ENCODE data around the gene MAPKAP1.

Gene MAPKAP1

GRCh38 chr9:125439434-125440272, 267.4 kb downstream of the MAPKAP1 start:
- no peak for DNase-seq (ENCODE audit: low read depth in 1 of 2, low spot score in 1 of 2)

DNA sequence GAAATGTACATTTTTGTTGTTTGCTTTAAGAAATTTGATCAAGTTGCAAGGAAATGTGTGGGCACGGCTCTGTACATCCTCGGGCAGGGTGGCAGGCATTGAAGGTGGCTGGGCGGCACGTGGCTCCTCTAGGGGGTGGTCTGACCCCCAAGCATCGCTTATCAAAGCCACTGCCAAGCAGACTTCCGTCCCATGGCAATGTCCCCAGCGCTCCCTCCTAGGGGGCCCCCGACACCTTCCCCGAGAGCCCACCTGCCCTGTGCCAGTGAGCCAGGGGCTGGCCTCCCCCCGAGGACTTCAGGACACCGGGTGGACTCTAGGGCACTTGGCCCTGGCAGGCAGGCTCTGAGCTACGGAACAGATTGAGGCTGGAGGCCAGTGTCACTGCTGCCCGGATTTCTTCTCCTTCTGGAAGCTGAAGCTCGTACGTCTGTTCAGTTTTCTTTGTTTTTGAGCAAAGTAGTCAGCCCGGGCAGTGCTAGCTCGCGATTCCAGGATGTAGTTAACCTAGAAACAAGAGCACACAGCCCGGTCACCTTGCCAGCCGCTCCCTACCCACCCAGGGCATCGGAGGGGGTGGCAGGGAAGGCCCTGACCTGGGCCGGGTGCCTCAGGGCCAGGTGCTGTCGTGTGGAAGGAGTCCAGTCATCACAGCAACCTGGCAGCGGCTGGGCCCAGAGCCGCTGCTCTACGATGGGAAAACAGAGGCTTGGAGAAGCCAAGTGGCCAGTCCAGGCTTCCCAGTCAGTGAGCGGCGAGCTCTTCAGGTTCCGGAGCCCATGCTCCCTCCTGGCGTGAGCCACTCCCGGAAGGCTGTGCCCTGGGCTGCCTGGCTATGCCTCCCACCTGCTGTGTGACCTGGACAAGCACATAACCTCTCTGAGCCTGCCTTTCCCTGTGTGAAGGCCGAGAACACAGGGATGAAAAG, 268.2 kb downstream of the MAPKAP1 start:
- TF ChIP-seq SPI1 (IDR thresholded peaks at IDR 0.05; ENCODE audit: borderline replicate concordance, low read depth) (no peak), POLR2AphosphoS5 (IDR thresholded peaks at IDR 0.05; ENCODE audit: low read depth) (no peak), CTCF (IDR thresholded peaks at IDR 0.05; ENCODE audit: insufficient read depth, low read length) (no peak), GABPA (IDR thresholded peaks at IDR 0.05; ENCODE audit: low read depth) (no peak)
- TF ChIP-seq, protein P1, sequence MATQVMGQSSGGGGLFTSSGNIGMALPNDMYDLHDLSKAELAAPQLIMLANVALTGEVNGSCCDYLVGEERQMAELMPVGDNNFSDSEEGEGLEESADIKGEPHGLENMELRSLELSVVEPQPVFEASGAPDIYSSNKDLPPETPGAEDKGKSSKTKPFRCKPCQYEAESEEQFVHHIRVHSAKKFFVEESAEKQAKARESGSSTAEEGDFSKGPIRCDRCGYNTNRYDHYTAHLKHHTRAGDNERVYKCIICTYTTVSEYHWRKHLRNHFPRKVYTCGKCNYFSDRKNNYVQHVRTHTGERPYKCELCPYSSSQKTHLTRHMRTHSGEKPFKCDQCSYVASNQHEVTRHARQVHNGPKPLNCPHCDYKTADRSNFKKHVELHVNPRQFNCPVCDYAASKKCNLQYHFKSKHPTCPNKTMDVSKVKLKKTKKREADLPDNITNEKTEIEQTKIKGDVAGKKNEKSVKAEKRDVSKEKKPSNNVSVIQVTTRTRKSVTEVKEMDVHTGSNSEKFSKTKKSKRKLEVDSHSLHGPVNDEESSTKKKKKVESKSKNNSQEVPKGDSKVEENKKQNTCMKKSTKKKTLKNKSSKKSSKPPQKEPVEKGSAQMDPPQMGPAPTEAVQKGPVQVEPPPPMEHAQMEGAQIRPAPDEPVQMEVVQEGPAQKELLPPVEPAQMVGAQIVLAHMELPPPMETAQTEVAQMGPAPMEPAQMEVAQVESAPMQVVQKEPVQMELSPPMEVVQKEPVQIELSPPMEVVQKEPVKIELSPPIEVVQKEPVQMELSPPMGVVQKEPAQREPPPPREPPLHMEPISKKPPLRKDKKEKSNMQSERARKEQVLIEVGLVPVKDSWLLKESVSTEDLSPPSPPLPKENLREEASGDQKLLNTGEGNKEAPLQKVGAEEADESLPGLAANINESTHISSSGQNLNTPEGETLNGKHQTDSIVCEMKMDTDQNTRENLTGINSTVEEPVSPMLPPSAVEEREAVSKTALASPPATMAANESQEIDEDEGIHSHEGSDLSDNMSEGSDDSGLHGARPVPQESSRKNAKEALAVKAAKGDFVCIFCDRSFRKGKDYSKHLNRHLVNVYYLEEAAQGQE (IDR thresholded peaks at IDR 0.05; ENCODE audit: insufficient replicate concordance, low read depth): no peak

More at GRCh38 chr9:125439434-125440272, 267.4 kb downstream of the MAPKAP1 start:
- Histone ChIP-seq H3K27ac (replicated peaks) (no peak overlapping the region), H3K27me3 (ENCODE audit: insufficient read depth, poor library complexity, severe bottlenecking) (no peaks in the 10 kb centered on the region), H3K4me3 (replicated peaks; ENCODE audit: insufficient read depth, low read length) (no peak overlapping the region)
- TF ChIP-seq SPI1 (IDR thresholded peaks at IDR 0.05; ENCODE audit: borderline replicate concordance, low read depth) (no peak), POLR2AphosphoS5 (IDR thresholded peaks at IDR 0.05; ENCODE audit: low read depth) (no peak), GABPA (IDR thresholded peaks at IDR 0.05; ENCODE audit: low read depth) (no peak), CTCF (IDR thresholded peaks at IDR 0.05; ENCODE audit: insufficient read depth, low read length) (no peak)
- TF ChIP-seq, protein P1 (IDR thresholded peaks at IDR 0.05; ENCODE audit: insufficient replicate concordance, low read depth): no peak

GRCh38 chr9:125437771-125438221, 269.2 kb downstream of the MAPKAP1 start:
- no peak overlapping the region for H3K4me3 ChIP-seq (replicated peaks; ENCODE audit: insufficient read depth, low read length)
- no peaks in the 10 kb centered on the region for H3K27me3 ChIP-seq (ENCODE audit: insufficient read depth, poor library complexity, severe bottlenecking)
- no peak for DNase-seq (ENCODE audit: low read depth in 1 of 2, low spot score in 1 of 2)
- no peak for TF ChIP-seq CTCF (IDR thresholded peaks at IDR 0.05; ENCODE audit: insufficient read depth, low read length)
- no peak for TF ChIP-seq SPI1 (IDR thresholded peaks at IDR 0.05; ENCODE audit: borderline replicate concordance, low read depth)
- TF ChIP-seq GABPA (IDR thresholded peaks at IDR 0.05; ENCODE audit: low read depth): no peak
- TF ChIP-seq, protein P1 (IDR thresholded peaks at IDR 0.05; ENCODE audit: insufficient replicate concordance, low read depth): no peak
- no peak for TF ChIP-seq POLR2AphosphoS5 (IDR thresholded peaks at IDR 0.05; ENCODE audit: low read depth)
- no peak overlapping the region for H3K27ac ChIP-seq (replicated peaks)

More for the DNA sequence above, 268.2 kb downstream of the MAPKAP1 start:
- DNase-seq (ENCODE audit: low read depth in 1 of 2, low spot score in 1 of 2): no peak
- Histone ChIP-seq H3K27ac (replicated peaks) (no peak overlapping the region), H3K4me3 (replicated peaks; ENCODE audit: insufficient read depth, low read length) (no peak overlapping the region), H3K27me3 (ENCODE audit: insufficient read depth, poor library complexity, severe bottlenecking) (no peaks in the 10 kb centered on the region)

All from HL-60 (cell line).